Coronary artery (tissue), 2 donors: Measurements from ENCODE around the gene GRIK2.

Source experiments
- DNase-seq: peaks from one replicate; pipeline ENCODE4 v3.0.0-alpha.2; 2017; ENCODE audit warnings: low spot score
- H3K27ac ChIP-seq, 2 donors: fragments of 200-600 bp; sonication (generic); one replicate each; pipeline ENCODE4 v1.5.1; 2016 to 2019
- H3K4me3 ChIP-seq: fragments of 200-600 bp; sonication (generic); 2 replicates; pipeline ENCODE4 v1.5.1; 2016; ENCODE audit warnings: mild to moderate bottlenecking, moderate library complexity
- CTCF ChIP-seq: fragments of 200-600 bp; sonication (generic); IDR thresholded peaks from one replicate; pipeline ENCODE4 v1.5.1; 2019; ENCODE audit warnings: antibody characterized with exemption

Gene GRIK2

GRCh38 chr6:101926149-101926925, 532.8 kb downstream of the GRIK2 start:
- no peak for TF ChIP-seq CTCF

GRCh38 chr6:101931766-101932165, 538.3 kb downstream of the GRIK2 start:
- H3K27ac ChIP-seq = no peak overlapping the region
- H3K4me3 ChIP-seq = no peak overlapping the region
- no peak for DNase-seq
- TF ChIP-seq CTCF = no peak

More at GRCh38 chr6:101926149-101926925, 532.8 kb downstream of the GRIK2 start:
- Histone ChIP-seq H3K27ac (no peak overlapping the region), H3K4me3 (no peak overlapping the region)
- no peak for DNase-seq

- no peak for TF ChIP-seq CTCF
- Histone ChIP-seq H3K4me3 (no peak overlapping the region), H3K27ac (no peak overlapping the region)
- no peak for DNase-seq
These were observed 539.2 kb downstream of the GRIK2 start for GRCh38 chr6:101932704-101933103.

GRCh38 chr6:101935732-101936131, 542.2 kb downstream of the GRIK2 start:
- no peak overlapping the region for H3K27ac ChIP-seq
- DNase-seq = no peak
- no peak overlapping the region for H3K4me3 ChIP-seq
- TF ChIP-seq CTCF = no peak

GRCh38 chr6:101936516-101936915, 543.0 kb downstream of the GRIK2 start:
- DNase-seq = no peak
- no peak overlapping the region for H3K4me3 ChIP-seq
- no peak overlapping the region for H3K27ac ChIP-seq
- no peak for TF ChIP-seq CTCF

- Histone ChIP-seq H3K4me3 (no peak overlapping the region), H3K27ac (no peak overlapping the region)
- DNase-seq = no peak
- TF ChIP-seq CTCF = no peak
These were observed 543.6 kb downstream of the GRIK2 start for GRCh38 chr6:101937108-101937507.

- Histone ChIP-seq H3K4me3 (no peak overlapping the region), H3K27ac (no peak overlapping the region)
- no peak for TF ChIP-seq CTCF
- DNase-seq = no peak
These were observed 546.9 kb downstream of the GRIK2 start for GRCh38 chr6:101940391-101940790.
